ENCODE measurements around the gene LLGL1.

LLGL1 gene

DNA sequence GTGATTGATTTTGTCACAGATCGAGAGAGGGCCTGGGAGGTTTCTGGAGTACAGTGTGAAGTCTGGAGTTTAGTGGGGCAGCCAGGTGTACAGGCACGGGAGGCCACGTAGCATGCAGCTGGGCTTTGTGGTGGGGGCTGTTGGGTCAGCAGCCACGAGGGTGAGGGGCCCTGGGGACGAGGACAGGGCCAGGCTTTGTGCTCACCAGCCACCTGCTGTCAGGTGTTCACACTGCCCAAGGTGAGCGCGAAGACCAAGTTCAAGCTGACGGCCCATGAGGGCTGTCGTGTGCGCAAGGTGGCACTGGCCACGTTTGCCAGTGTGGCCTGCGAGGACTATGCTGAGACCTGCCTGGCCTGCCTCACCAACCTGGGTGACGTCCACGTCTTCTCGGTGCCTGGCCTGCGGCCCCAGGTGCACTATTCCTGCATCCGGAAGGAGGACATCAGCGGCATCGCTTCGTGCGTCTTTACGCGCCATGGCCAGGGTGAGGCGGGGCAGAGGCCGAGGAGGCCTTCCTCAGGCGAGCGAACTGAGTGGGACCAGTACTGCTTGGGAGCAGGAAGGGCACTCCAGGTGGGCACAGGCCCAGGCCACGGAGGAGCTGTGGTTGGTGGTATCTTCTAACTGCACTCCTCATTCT, 15.9 kb downstream of the LLGL1 start:
- H3K27ac ChIP-seq (replicated peaks): no peak overlapping the region
- H3K4me3 ChIP-seq (replicated peaks; ENCODE audit: insufficient read depth, low read length): no peak overlapping the region
- no peak for DNase-seq (ENCODE audit: low read depth in 1 of 2, low spot score in 1 of 2)
- no peak for TF ChIP-seq CTCF (IDR thresholded peaks at IDR 0.05; ENCODE audit: insufficient read depth, low read length)
- no peak for TF ChIP-seq SPI1 (IDR thresholded peaks at IDR 0.05; ENCODE audit: borderline replicate concordance, low read depth)
- no peak for TF ChIP-seq REST (IDR thresholded peaks at IDR 0.05; ENCODE audit: insufficient replicate concordance, low read depth)
- no peak for TF ChIP-seq POLR2AphosphoS5 (IDR thresholded peaks at IDR 0.05; ENCODE audit: low read depth)
- TF ChIP-seq GABPA (IDR thresholded peaks at IDR 0.05; ENCODE audit: low read depth): no peak
- no peaks in the 10 kb centered on the region for H3K27me3 ChIP-seq (ENCODE audit: insufficient read depth, poor library complexity, severe bottlenecking)

GRCh38 chr17:18245038-18245776, 19.8 kb downstream of the LLGL1 start:
- no peak overlapping the region for H3K4me3 ChIP-seq (replicated peaks; ENCODE audit: insufficient read depth, low read length)
- H3K27ac ChIP-seq (replicated peaks): no peak overlapping the region
- DNase-seq (ENCODE audit: low read depth in 1 of 2, low spot score in 1 of 2): no peak
- TF ChIP-seq CTCF (IDR thresholded peaks at IDR 0.05; ENCODE audit: insufficient read depth, low read length): no peak
- TF ChIP-seq GABPA (IDR thresholded peaks at IDR 0.05; ENCODE audit: low read depth): no peak
- no peaks in the 10 kb centered on the region for H3K27me3 ChIP-seq (ENCODE audit: insufficient read depth, poor library complexity, severe bottlenecking)

- no peak for DNase-seq (ENCODE audit: low read depth in 1 of 2, low spot score in 1 of 2)
- TF ChIP-seq GABPA (IDR thresholded peaks at IDR 0.05; ENCODE audit: low read depth): no peak
- H3K27ac ChIP-seq (replicated peaks): no peak overlapping the region
- H3K4me3 ChIP-seq (replicated peaks; ENCODE audit: insufficient read depth, low read length): no peak overlapping the region
- H3K27me3 ChIP-seq (ENCODE audit: insufficient read depth, poor library complexity, severe bottlenecking): no peaks in the 10 kb centered on the region
Observed at GRCh38 chr17:18246109-18246725, 20.8 kb downstream of the LLGL1 start.

DNA sequence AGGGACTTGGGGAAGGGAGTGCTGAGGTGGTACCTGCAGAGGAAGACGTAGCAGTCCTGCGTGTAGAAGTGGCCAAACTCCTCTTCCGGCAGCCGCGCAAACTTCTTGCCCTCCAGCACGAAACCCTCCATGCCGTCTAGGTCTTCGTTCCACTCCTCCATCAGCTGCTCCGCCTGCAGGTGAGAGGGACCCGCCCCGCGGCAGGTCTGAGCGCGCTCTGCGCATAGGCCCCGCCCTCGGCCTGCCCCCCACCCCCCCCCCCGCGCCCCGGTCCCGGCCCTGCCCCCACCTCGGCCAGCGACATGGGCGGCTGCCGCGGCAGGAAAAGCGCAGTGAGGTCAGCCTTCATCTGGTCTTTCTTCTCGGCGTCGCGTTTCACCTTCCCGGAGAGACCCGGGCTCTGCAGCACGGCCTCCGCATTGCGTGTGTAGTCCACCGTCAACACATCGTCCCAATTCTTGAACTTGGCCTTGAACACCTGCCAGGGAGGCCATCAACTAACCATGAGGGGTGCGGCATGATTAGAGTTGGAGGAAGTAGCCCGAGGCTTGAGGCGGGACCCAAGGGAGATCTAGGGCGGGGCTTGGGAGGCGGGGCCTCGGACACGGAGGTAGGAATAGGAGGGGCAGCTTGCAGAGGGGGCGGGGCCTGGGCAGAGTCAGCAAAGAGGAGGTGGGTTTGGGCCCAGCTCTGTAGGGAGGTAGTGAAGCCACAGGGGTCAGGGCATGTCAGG, 21.6 kb downstream of the LLGL1 start:
- TF ChIP-seq POLR2AphosphoS5 (IDR thresholded peaks at IDR 0.05; ENCODE audit: low read depth) (no peak), SPI1 (IDR thresholded peaks at IDR 0.05; ENCODE audit: borderline replicate concordance, low read depth) (no peak), CTCF (IDR thresholded peaks at IDR 0.05; ENCODE audit: insufficient read depth, low read length) (no peak), GABPA (IDR thresholded peaks at IDR 0.05; ENCODE audit: low read depth) (no peak), REST (IDR thresholded peaks at IDR 0.05; ENCODE audit: insufficient replicate concordance, low read depth) (no peak)
- DNase-seq (ENCODE audit: low read depth in 1 of 2, low spot score in 1 of 2): peak in 1 of 2 experiments; percentile 36
- H3K4me3 ChIP-seq (replicated peaks; ENCODE audit: insufficient read depth, low read length): no peak overlapping the region
- no peaks in the 10 kb centered on the region for H3K27me3 ChIP-seq (ENCODE audit: insufficient read depth, poor library complexity, severe bottlenecking)
- no peak overlapping the region for H3K27ac ChIP-seq (replicated peaks)

All from HL-60 (cell line).